ENCODE measurements around the gene DPF3.

Gene DPF3

DNA sequence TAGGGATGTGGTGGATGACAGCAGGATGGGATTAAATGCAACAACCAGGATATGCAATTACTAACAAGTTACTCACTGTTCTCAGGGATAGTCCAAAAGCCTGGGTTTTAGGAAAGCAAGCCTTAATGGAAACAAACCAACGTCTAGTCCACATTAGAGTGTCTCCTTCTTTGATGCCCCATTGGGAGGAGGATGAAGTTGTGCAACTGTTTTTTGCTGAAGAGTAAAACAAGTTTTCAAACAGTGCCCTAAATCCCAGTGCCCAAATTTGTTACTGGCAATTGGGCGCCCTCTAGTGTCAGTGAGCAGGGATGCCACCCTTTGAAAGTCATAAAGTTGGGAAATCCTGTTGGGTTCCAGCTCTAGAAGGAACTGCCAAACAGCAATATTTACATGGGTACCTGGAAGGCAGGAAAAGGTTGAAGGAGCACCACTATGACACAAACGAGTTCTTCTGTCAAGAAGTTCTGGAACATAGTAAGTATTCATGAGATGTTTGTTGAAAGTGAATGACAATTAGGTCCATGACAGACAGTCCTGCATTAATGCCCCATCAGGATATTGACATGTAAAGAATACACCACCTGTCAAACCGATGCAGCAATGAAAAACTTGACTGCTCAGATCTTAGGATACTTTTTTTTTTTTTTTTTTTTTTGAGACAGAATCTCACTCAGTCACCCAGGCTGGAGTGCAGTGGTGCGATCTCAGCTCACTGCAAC, 11.1 kb upstream of the DPF3 start:
- DNase-seq (ENCODE audit: low read depth in 2 of 2), result no peak

DNA sequence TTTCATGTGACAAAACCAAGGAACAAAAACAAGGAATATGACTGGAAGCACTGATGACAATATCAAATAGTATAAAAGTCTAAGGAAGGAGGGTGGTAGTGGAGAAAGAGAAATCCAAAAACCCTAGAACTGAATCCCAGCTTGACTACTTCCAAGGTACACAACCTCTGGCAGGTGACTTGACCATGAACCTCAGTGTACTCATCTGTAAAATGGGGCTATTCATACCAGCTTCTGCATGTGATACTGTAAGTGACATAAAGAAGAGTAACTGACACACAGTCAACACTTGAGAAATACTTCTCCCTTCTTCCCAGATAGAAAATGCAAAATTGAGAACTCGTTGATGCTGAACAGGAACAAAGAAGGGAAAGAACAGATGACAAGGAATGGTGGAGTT, 10.3 kb upstream of the DPF3 start:
- no peak for DNase-seq (ENCODE audit: low read depth in 2 of 2)

DNA sequence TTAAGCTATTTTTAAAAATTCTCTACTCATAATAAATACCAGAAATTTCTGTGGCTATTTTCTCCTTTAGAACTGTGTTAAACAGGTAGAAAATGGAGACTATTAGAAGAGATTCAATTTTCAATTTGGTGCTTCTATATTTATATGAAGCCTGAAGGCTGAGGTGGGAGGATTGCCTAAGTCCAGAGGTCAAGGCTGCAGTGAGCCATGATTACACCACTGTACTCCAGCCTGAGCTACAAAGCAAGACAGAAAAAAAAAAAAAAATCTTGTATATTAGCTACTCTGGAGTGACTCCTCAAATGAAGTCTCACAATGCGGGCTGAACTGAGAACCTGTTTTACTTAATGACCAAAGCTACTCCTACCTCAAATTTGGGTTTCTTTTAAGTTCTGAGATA, 9.8 kb upstream of the DPF3 start:
- DNase-seq (ENCODE audit: low read depth in 2 of 2), result no peak

GRCh38 chr14:72902801-72903530, 9.1 kb upstream of the DPF3 start:
- DNase-seq (ENCODE audit: low read depth in 2 of 2), result no peak

DNA sequence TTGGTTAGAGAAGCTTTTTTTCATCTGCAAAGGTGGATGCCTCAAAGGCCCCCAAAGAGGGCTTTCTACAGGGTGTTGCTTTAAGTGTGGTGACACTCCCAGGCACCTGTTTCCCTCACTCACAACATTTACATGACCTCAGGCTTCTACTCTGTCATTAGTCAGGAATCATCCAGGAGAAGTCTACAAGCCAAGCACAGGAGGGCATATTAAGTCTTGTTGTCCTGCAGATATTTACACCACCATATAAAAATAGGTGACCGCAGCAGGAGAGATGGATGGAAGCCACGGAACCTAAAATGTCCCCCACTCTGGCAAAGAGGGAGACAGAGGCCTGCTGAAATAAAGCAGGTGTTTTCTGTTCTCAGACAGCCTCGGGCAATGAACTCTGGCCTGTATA, 7.5 kb upstream of the DPF3 start:
- no peak for DNase-seq (ENCODE audit: low read depth in 2 of 2)

DNA sequence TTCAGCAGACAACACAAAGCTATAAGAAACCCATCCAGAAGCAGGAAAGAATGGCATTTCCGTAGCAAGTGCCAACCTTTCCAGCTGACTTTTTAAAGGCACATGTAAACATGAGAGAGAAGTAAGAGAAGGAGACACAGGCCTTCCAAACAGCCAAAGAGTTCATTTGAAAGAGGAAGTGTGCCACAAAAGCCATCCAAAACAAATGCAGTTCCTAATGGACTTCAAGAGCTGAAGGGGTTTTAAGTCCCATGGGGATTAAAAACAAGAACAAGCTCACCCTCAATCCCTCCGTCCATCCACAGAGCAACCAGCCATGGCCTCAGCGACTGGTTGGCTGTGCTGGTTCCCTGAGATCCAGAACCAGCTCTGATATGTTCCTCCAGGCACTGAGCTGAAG, 4.5 kb upstream of the DPF3 start:
- no peak for DNase-seq (ENCODE audit: low read depth in 2 of 2)

- no peak for DNase-seq (ENCODE audit: low read depth in 2 of 2)
Measured at GRCh38 chr14:72894623-72895378, 900 bp upstream of the DPF3 start.

DNA sequence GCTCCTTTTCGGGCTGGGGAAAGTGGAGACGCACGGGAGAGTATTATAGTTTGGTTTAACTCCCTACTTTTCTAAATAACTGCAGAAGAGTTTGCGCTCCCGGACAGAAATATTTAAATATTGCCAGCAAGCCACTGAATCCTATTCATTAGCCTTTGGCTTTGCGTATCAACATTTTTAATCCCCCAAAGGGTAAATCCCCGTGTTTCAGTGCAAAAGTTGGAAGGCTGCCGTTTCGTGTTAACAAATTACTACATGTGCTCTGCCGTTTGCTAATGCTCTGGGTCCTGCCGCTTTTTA, 372 bp upstream of the DPF3 start:
- DNase-seq (ENCODE audit: low read depth in 2 of 2), result no peak

DNA sequence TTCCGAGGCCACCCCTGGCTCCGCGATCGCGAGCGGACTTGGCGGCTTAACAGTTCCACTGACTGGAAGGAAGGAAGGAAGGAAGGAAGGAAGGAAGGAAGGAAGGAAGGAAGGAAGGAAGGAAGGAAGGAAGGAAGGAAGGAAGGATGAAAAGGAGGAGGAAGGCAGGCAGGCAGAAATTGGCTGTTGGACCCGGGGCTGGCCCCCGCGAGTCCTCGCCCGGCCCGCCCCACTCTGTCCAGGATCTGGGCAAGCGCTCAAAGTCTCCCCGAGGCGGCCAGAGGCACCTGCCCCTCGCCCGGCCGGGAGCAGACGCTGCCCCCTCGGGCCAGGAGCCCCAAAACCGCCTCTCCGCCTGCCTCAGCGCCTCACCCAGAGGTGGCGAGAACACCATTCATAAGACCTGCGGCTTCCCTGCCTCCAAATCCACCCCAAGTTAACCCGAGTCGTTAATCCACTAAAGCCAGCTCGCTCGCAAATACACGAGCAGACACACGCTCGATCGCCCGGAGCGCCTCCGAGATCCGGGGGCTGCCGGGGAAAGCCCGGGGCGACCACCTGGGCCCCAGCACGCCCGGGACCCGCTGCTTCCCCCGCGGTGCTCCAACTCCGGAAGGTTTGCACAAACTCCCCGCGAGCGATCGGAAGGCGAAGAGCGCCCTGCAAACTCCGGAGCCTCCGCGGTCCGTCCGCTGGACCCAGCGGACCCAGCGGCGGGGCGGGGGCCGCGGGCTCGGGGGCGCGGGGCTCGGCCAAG, 844 bp downstream of the DPF3 start:
- no peak for DNase-seq (ENCODE audit: low read depth in 2 of 2)

- no peak for DNase-seq (ENCODE audit: low read depth in 2 of 2)
Measured at GRCh38 chr14:72892103-72892878, 1.6 kb downstream of the DPF3 start.

- no peak for DNase-seq (ENCODE audit: low read depth in 2 of 2)
Measured at GRCh38 chr14:72891666-72892102, 2.2 kb downstream of the DPF3 start.

GRCh38 chr14:72889366-72889765, 4.5 kb downstream of the DPF3 start:
- DNase-seq (ENCODE audit: low read depth in 2 of 2), result no peak

GRCh38 chr14:72888636-72889201, 5.2 kb downstream of the DPF3 start:
- no peak for DNase-seq (ENCODE audit: low read depth in 2 of 2)

DNA sequence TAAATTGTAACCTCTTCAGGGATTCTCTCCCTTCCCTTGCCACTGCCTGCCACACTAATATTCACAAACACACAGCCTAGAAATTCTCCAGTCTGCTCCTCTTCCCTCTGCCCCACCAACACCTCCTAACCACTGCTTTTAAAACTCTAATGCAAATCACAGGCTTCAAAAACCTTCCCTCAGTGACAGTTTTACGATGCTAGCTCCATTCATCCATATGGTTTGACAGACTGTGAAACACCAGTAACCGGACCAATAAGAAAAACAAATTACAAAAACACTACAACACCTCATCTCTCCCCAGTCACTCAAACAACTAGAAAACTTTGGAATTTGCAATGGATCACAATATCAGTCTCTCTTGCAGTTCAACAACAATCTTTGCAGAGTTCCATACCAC, 5.7 kb downstream of the DPF3 start:
- no peak for DNase-seq (ENCODE audit: low read depth in 2 of 2)

DNA sequence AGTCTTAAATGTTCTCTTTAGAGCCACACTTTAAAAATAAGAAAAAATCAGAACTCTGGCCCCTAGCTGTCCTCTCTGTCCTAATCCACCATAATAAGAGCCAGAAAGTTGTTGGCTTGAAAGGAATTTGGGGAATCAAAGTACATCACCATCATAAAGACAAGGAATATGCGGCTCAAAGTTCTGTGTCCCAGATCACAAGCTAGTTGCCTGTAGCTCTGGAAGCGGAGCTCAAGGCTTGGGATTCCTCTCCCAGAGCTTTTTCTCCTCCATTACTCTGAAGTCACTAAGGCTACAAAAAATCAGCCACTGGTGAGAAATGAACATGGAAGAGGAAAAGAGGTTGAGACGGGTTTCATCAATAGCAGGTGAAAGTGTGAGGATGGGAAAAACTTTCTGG, 6.4 kb downstream of the DPF3 start:
- DNase-seq (ENCODE audit: low read depth in 2 of 2), result no peak

DNA sequence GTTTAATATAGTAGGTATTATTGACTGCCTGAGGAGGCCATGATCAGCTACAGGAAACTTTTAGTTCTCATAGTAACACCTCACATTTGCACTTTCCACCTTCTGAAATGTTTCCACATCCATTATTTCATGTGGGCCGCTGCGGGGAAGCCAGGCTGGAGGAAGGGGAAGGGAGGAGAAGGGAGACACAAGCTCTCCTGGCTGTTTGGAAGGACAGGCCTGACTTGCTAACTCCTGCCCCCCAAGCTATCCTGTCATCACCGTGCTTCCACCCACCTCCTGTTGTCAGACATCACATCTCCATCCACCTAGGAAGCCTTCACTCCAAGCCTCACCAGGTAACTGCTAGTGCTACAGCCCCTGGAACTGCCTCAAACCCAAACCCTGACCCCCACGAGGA, 9.5 kb downstream of the DPF3 start:
- no peak for DNase-seq (ENCODE audit: low read depth in 2 of 2)

GRCh38 chr14:72883961-72884360, 9.9 kb downstream of the DPF3 start:
- no peak for DNase-seq (ENCODE audit: low read depth in 2 of 2)

- DNase-seq (ENCODE audit: low read depth in 2 of 2), result no peak
Measured at GRCh38 chr14:72883109-72883508, 10.8 kb downstream of the DPF3 start.

DNA sequence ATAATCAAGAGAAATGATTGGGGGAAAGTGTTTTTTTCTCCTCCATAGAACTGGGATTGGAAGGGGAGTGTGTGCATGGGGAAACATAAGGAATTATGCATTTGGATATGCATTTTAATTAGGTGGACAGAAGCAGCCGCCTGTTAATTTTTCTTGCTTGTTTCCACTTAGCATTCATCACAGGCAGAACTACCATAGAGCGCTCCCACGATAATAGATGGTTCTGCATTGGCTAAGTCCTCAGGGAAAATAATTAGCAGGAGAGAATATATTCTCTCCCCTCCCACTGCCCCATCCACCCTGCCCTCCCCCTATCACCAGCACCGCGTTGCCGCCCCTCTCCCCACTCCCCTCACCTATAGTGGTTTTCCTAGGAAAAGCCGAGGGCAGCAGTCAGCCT, 11.4 kb downstream of the DPF3 start:
- DNase-seq (ENCODE audit: low read depth in 2 of 2), result no peak

DNA sequence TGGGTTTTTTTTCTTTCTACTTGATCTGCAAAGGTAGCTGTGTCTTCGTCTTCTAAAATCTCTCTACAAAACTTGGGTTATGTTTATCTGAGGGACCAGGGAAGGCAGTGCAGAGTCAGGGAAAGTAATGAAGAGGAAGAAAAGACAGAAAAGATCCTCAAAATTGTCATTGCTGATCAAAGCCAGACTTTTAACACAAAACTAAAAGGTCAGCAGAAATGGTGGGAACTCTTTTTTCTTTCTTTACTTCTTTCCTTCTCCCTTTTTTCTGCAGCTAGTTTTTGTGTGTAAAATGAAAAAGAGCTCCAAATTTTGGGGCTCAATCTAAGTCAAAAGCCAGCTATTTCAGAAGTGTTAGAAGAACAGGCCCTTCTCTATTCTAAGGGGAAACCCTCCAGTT, 11.9 kb downstream of the DPF3 start:
- no peak for DNase-seq (ENCODE audit: low read depth in 2 of 2)

DNA sequence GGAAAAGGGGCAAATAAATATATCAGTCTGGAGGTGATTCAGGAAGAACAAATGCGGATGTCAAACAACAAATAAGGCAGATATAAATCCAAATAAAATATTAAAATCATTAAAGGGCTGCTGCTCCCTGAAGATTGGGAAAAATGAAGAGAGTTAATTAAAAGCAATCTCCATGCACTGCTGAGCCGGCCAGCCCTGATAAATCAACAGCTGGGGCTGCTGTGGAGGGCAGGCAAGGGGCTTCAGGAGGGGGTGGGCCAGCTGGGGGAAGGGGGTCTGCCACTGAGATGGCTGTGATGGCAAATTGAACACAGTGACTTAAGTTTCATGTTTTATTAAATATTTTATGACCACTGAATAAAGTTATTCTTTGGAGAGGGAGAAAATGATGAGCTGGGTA, 12.4 kb downstream of the DPF3 start:
- no peak for DNase-seq (ENCODE audit: low read depth in 2 of 2)

Data from stimulated activated CD8-positive, alpha-beta memory T cell treated with anti-CD3 and anti-CD28 coated beads, Interleukin-2, amount 100 ng/mL, for 48 hours (primary cell).